GM21786 (cell line): ENCODE results near the gene AMOTL1.

Experiments
- ATAC-seq: cut with Tn5 transposase; IDR thresholded peaks from one replicate; pipeline ENCODE4 v1.9.1; 2021; ENCODE audit not compliant: unreplicated experiment

AMOTL1 gene

GRCh38 chr11:94767701-94768601 lies at the start of gene AMOTL1:
Gene AMOTL1, plus strand, starts transcription at chr11:94768356. Its CDS starts 156 bp downstream, at chr11:94768512.
- ATAC-seq, result peak; percentile 82

GRCh38 chr11:94719876-94720275 lies 48.3 kb upstream of the AMOTL1 start:
- no peak for ATAC-seq

GRCh38 chr11:94721565-94722292 lies 46.4 kb upstream of the AMOTL1 start:
- no peak for ATAC-seq

- no peak for ATAC-seq
Measured at GRCh38 chr11:94722735-94723134, 45.4 kb upstream of the AMOTL1 start.

- ATAC-seq, result no peak
Measured at GRCh38 chr11:94725097-94725496, 43.1 kb upstream of the AMOTL1 start.

GRCh38 chr11:94727819-94728218 lies 40.3 kb upstream of the AMOTL1 start:
- ATAC-seq, result no peak

- ATAC-seq, result no peak
Measured at GRCh38 chr11:94728541-94728940, 39.6 kb upstream of the AMOTL1 start.

GRCh38 chr11:94728966-94729751 lies 39.0 kb upstream of the AMOTL1 start:
- ATAC-seq, result no peak

- no peak for ATAC-seq
Measured at GRCh38 chr11:94730153-94730552, 38.0 kb upstream of the AMOTL1 start.

GRCh38 chr11:94731880-94732601 lies 36.1 kb upstream of the AMOTL1 start:
- no peak for ATAC-seq

GRCh38 chr11:94732617-94733281 lies 35.4 kb upstream of the AMOTL1 start:
- no peak for ATAC-seq

GRCh38 chr11:94734563-94735275 lies 33.4 kb upstream of the AMOTL1 start:
- no peak for ATAC-seq

- ATAC-seq, result no peak
Measured at GRCh38 chr11:94735907-94736306, 32.2 kb upstream of the AMOTL1 start.

- ATAC-seq, result no peak
Measured at GRCh38 chr11:94737171-94737611, 31.0 kb upstream of the AMOTL1 start.

- no peak for ATAC-seq
Measured at GRCh38 chr11:94738746-94739145, 29.4 kb upstream of the AMOTL1 start.

- no peak for ATAC-seq
Measured at GRCh38 chr11:94739331-94739730, 28.8 kb upstream of the AMOTL1 start.

GRCh38 chr11:94740083-94741021 lies 27.8 kb upstream of the AMOTL1 start:
- peak; percentile 38 for ATAC-seq

GRCh38 chr11:94741022-94741679 lies 27.0 kb upstream of the AMOTL1 start:
- ATAC-seq, result peak; percentile 56
